GM18507 (cell line): ENCODE measurements around the gene ALDH1A3.

ENCODE experiments used
- DNase-seq: peaks from one replicate; pipeline ENCODE4 v3.0.0; 2011; ENCODE audit warnings: low read depth; ENCODE audit not compliant: insufficient read length; ENCODE audit errors: extremely low spot score
- FAIRE-seq: peaks from 2 replicates; lab custom pipeline; 2011; peaks lifted over from hg19 to GRCh38; lab: Jason Lieb, UNC

Gene ALDH1A3

GRCh38 chr15:100939791-100940190 lies 60.2 kb downstream of the ALDH1A3 start:
- no peak for DNase-seq
- FAIRE-seq, result no peak

GRCh38 chr15:100940767-100941379 lies 61.2 kb downstream of the ALDH1A3 start:
- FAIRE-seq, result peak; percentile 93
- DNase-seq, result no peak

GRCh38 chr15:100941536-100941935 lies 61.9 kb downstream of the ALDH1A3 start:
- FAIRE-seq (no peak), DNase-seq (no peak)

GRCh38 chr15:100942656-100943425 lies 63.2 kb downstream of the ALDH1A3 start:
- FAIRE-seq, result no peak

GRCh38 chr15:100944244-100944895 lies 64.7 kb downstream of the ALDH1A3 start:
- DNase-seq (no peak), FAIRE-seq (peak; percentile 90)

More at GRCh38 chr15:100942656-100943425, 63.2 kb downstream of the ALDH1A3 start:
- no peak for DNase-seq

- FAIRE-seq (no peak), DNase-seq (no peak)
Measured at GRCh38 chr15:100944986-100945385, 65.4 kb downstream of the ALDH1A3 start.

- DNase-seq, result no peak
- FAIRE-seq, result peak; percentile 87
Measured at GRCh38 chr15:100947760-100948429, 68.3 kb downstream of the ALDH1A3 start.

GRCh38 chr15:100948430-100948762 lies 68.8 kb downstream of the ALDH1A3 start:
- FAIRE-seq (no peak), DNase-seq (no peak)

- FAIRE-seq, result peak; percentile 64
Measured at GRCh38 chr15:100949691-100950090, 70.1 kb downstream of the ALDH1A3 start.

GRCh38 chr15:100951965-100952364 lies 72.3 kb downstream of the ALDH1A3 start:
- DNase-seq (no peak), FAIRE-seq (peak; percentile 33)

More at GRCh38 chr15:100949691-100950090, 70.1 kb downstream of the ALDH1A3 start:
- DNase-seq, result no peak

- DNase-seq (no peak), FAIRE-seq (no peak)
Measured at GRCh38 chr15:100952566-100952965, 72.9 kb downstream of the ALDH1A3 start.

GRCh38 chr15:100958326-100959065 lies 78.9 kb downstream of the ALDH1A3 start:
- DNase-seq, result no peak
- FAIRE-seq, result no peak

- FAIRE-seq, result no peak
Measured at GRCh38 chr15:100959066-100960050, 79.7 kb downstream of the ALDH1A3 start.

More at GRCh38 chr15:100959066-100960050, 79.7 kb downstream of the ALDH1A3 start:
- no peak for DNase-seq
